Breast epithelium (tissue), 4 donors: Measurements from ENCODE around the gene VDAC2. TPM values are rescaled to one million over a fixed set of nuclear protein-coding genes. Genes with fewer than 3 reads are reported as not detected.
A peak's percentile ranks its signal among the peaks of the same experiment; 100 is the strongest.
"Not testable (repeated sequence)": the region's sequence is repeated elsewhere in the genome, so short reads cannot be mapped to it uniquely, and the experiment has no call there.

Experiments used
- DNase-seq, 2 donors: peaks; one replicate each; pipeline ENCODE4 v3.0.0-alpha.2; 2019; ENCODE audit warnings: low spot score in 2 of 2
- H3K27ac ChIP-seq, 2 donors: fragments of 200-600 bp; sonication (generic) in 1 of 2; one replicate each; pipeline ENCODE4 v1.5.1; 2016 to 2019; ENCODE audit warnings: mild to moderate bottlenecking in 1 of 2
- H3K27me3 ChIP-seq, 2 donors: fragments of 200-600 bp; sonication (generic) in 1 of 2; one replicate each; pipeline versions ENCODE4 v1.5.1 to v1.6.0; 2017 to 2019; ENCODE audit warnings: control low read depth in 1 of 2, mild to moderate bottlenecking in 1 of 2
- H3K36me3 ChIP-seq: fragments of 200-600 bp; one replicate; pipeline ENCODE4 v1.5.1; 2019
- H3K4me1 ChIP-seq, 2 donors: fragments of 200-600 bp; sonication (generic); one replicate each; pipeline ENCODE4 v1.5.1; 2016 to 2019; ENCODE audit warnings: control low read depth in 1 of 2
- H3K4me3 ChIP-seq, 3 donors: fragments of 200-600 bp; sonication (generic); 1 replicate in 2 of 3; 2 replicates in 1 of 3; pipeline ENCODE4 v1.5.1; 2016 to 2019; ENCODE audit warnings: mild to moderate bottlenecking in 3 of 3, moderate library complexity in 2 of 3
- H3K9me3 ChIP-seq, 2 donors: fragments of 200-600 bp; sonication (generic) in 1 of 2; one replicate each; pipeline ENCODE4 v1.5.1; 2016 to 2019; ENCODE audit warnings: control low read depth in 1 of 2
- POLR2A ChIP-seq: fragments of 450-650 bp; IDR thresholded peaks from one replicate; pipeline ENCODE4 v1.6.1; 2016; ENCODE audit warnings: antibody characterized with exemption, mild to moderate bottlenecking, moderate library complexity
- POLR2AphosphoS5 ChIP-seq, 3 donors: sonication (generic); formaldehyde crosslinking; IDR thresholded peaks; one replicate each; pipeline ENCODE4 v1.6.1; 2017; ENCODE audit warnings: antibody characterized with exemption in 3 of 3
- intact Hi-C: fragments of 100-400 bp; cut with DNase I; formaldehyde crosslinking; loops from one replicate; pipeline ENCODE4 v1.15.1; 2023; ENCODE audit warnings: low total_unique reads
- total RNA-seq, 3 donors: library from RNA; depleted of rRNA; stranded (reverse); fragments of >200 nt; gene quantifications; one replicate each; pipeline ENCODE4 v1.1.0, GENCODE V29; 2016
- TF ChIP-seq, protein P1 (sequence below), 3 donors: fragments of 450-650 bp; IDR thresholded peaks; one replicate each; pipeline ENCODE4 v1.5.1; 2016 to 2017; ENCODE audit warnings: antibody characterized with exemption in 3 of 3, mild to moderate bottlenecking in 3 of 3, moderate library complexity in 3 of 3

The VDAC2 gene
- total RNA-seq, 3 donors from 2014 or later, result 86.2 to 127 (median 91.6) TPM

- Histone ChIP-seq H3K9me3 (no peaks in the 10 kb centered on the region), H3K27ac (peak overlapping the region in 1 of 2 donors; percentile 19), H3K36me3 (no peaks in the 10 kb centered on the region), H3K4me3 (no peak overlapping the region), H3K4me1 (no peaks in the 10 kb centered on the region), H3K27me3 (no peaks in the 10 kb centered on the region)
- TF ChIP-seq POLR2AphosphoS5 (IDR thresholded peaks at IDR 0.05) (no peak), POLR2A (no peak)
- TF ChIP-seq, protein P1, sequence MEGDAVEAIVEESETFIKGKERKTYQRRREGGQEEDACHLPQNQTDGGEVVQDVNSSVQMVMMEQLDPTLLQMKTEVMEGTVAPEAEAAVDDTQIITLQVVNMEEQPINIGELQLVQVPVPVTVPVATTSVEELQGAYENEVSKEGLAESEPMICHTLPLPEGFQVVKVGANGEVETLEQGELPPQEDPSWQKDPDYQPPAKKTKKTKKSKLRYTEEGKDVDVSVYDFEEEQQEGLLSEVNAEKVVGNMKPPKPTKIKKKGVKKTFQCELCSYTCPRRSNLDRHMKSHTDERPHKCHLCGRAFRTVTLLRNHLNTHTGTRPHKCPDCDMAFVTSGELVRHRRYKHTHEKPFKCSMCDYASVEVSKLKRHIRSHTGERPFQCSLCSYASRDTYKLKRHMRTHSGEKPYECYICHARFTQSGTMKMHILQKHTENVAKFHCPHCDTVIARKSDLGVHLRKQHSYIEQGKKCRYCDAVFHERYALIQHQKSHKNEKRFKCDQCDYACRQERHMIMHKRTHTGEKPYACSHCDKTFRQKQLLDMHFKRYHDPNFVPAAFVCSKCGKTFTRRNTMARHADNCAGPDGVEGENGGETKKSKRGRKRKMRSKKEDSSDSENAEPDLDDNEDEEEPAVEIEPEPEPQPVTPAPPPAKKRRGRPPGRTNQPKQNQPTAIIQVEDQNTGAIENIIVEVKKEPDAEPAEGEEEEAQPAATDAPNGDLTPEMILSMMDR (IDR thresholded peaks at IDR 0.05), result no peak
- intact Hi-C loops, result no loop called here
- no peak for DNase-seq
Observed at GRCh38 chr10:75181073-75181472, 29.5 kb upstream of the VDAC2 start.

GRCh38 chr10:75186310-75186709, 24.3 kb upstream of the VDAC2 start:
- Histone ChIP-seq H3K36me3 (no peaks in the 10 kb centered on the region), H3K9me3 (no peaks in the 10 kb centered on the region), H3K4me3 (no peak overlapping the region), H3K27ac (no peak overlapping the region), H3K4me1 (no peaks in the 10 kb centered on the region), H3K27me3 (no peaks in the 10 kb centered on the region)
- intact Hi-C loops, result loop anchor here (5.0 kb wide), 1 partner anchor 139 kb away; no protein-coding TSS in a partner anchor
- DNase-seq, result no peak
- no peak for TF ChIP-seq POLR2A
- TF ChIP-seq POLR2AphosphoS5 (IDR thresholded peaks at IDR 0.05), result no peak
- TF ChIP-seq, protein P1 (IDR thresholded peaks at IDR 0.05), result no peak

- Histone ChIP-seq H3K4me1 (no peaks in the 10 kb centered on the region), H3K9me3 (no peaks in the 10 kb centered on the region), H3K27ac (peak overlapping the region in 1 of 2 donors; percentile 27), H3K4me3 (no peak overlapping the region), H3K36me3 (no peaks in the 10 kb centered on the region), H3K27me3 (no peaks in the 10 kb centered on the region)
- DNase-seq, result peak in 1 of 2 donors; percentile 54
- intact Hi-C loops, result loop anchor here (5.0 kb wide), 1 partner anchor 141 kb away; no protein-coding TSS in a partner anchor
- no peak for TF ChIP-seq POLR2A
- no peak for TF ChIP-seq POLR2AphosphoS5 (IDR thresholded peaks at IDR 0.05)
- TF ChIP-seq, protein P1 (IDR thresholded peaks at IDR 0.05), result peak in 2 of 3 donors; percentile 61 to 66
Observed at GRCh38 chr10:75187961-75188426, 22.6 kb upstream of the VDAC2 start.

DNA sequence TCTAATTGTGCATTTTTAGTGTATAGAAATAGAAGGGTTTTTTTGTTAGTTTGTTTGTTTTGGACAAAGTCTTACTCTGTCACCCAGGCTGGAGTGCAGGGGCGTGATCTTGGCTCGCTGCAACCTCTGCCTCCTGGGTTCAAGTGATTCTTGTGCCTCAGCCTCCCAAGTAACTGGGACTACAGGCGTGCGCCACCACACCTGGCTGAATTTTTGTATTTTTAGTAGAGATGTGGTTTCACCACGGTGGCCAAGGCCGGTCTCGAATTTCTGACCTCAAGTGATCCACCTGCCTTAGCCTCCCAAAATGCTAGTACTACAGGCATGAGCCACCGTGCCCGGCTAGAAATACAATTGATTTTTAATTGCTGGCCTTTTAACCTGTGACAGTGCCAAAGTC, 22.1 kb upstream of the VDAC2 start:
- H3K36me3 ChIP-seq, H3K4me3 ChIP-seq, H3K27me3 ChIP-seq, H3K9me3 ChIP-seq, H3K4me1 ChIP-seq, DNase-seq, H3K27ac ChIP-seq: not testable (repeated sequence)
- intact Hi-C loops, result loop anchor here (5.0 kb wide), 1 partner anchor 141 kb away; no protein-coding TSS in a partner anchor

GRCh38 chr10:75189266-75190096, 21.1 kb upstream of the VDAC2 start:
- no peak overlapping the region for H3K27ac ChIP-seq
- intact Hi-C loops, result loop anchor here (5.0 kb wide), 1 partner anchor 142 kb away; no protein-coding TSS in a partner anchor
- DNase-seq, result no peak
- H3K4me3 ChIP-seq, result no peak overlapping the region
- H3K9me3 ChIP-seq, result no peaks in the 10 kb centered on the region
- H3K4me1 ChIP-seq, result no peaks in the 10 kb centered on the region
- H3K27me3 ChIP-seq, result no peaks in the 10 kb centered on the region
- H3K36me3 ChIP-seq, result no peaks in the 10 kb centered on the region
- TF ChIP-seq POLR2AphosphoS5 (IDR thresholded peaks at IDR 0.05) (no peak), POLR2A (no peak)
- TF ChIP-seq, protein P1 (IDR thresholded peaks at IDR 0.05), result no peak
